VCaP (cell line): ENCODE measurements around the gene DENND1A.

Experiments
- H3K27ac ChIP-seq: fragments of 450-650 bp; 2 replicates; pipeline ENCODE4 v1.5.1; 2017
- CTCF ChIP-seq: fragments of 450-650 bp; conservative IDR thresholded peaks from 2 replicates; pipeline ENCODE4 v1.5.1; 2017; ENCODE audit warnings: mild to moderate bottlenecking, moderate library complexity

The DENND1A gene

GRCh38 chr9:123946101-123946821, 16.3 kb upstream of the DENND1A start:
- no peak for TF ChIP-seq CTCF
- H3K27ac ChIP-seq: peak overlapping the region; percentile 93

- no peak for TF ChIP-seq CTCF
- peak overlapping the region; percentile 93 for H3K27ac ChIP-seq
Measured at GRCh38 chr9:123945532-123945931, 15.6 kb upstream of the DENND1A start.

GRCh38 chr9:123944464-123944863, 14.5 kb upstream of the DENND1A start:
- peak overlapping the region; percentile 93 for H3K27ac ChIP-seq

GRCh38 chr9:123943671-123944070, 13.7 kb upstream of the DENND1A start:
- H3K27ac ChIP-seq: peak overlapping the region; percentile 93
- no peak for TF ChIP-seq CTCF

GRCh38 chr9:123942542-123942941, 12.6 kb upstream of the DENND1A start:
- no peak for TF ChIP-seq CTCF
- H3K27ac ChIP-seq: peak overlapping the region; percentile 93

- H3K27ac ChIP-seq: peak overlapping the region; percentile 93
- no peak for TF ChIP-seq CTCF
Measured at GRCh38 chr9:123941524-123942070, 11.7 kb upstream of the DENND1A start.

- peak overlapping the region; percentile 93 for H3K27ac ChIP-seq
- peak; percentile 34; the same call in 1 of the 2 replicates for TF ChIP-seq CTCF
Measured at GRCh38 chr9:123940721-123941523, 11.0 kb upstream of the DENND1A start.
